ENCODE results near the gene PCDH19.

Gene PCDH19

GRCh38 chrX:100340491-100341141 lies 69.5 kb downstream of the PCDH19 start:
- no peaks in the 10 kb centered on the region for H3K9me3 ChIP-seq (ENCODE audit: control insufficient read depth, low read length)
- H3K4me3 ChIP-seq (ENCODE audit: low read depth, low read length): no peak overlapping the region

GRCh38 chrX:100328351-100328750 lies 81.7 kb downstream of the PCDH19 start:
- Histone ChIP-seq H3K4me1 (no peaks in the 10 kb centered on the region), H3K27ac (no peak overlapping the region), H3K36me3 (ENCODE audit: control insufficient read depth, insufficient read depth, low read length) (no peaks in the 10 kb centered on the region), H3K9ac (no peak overlapping the region), H2AFZ (no peak overlapping the region), H3K79me2 (no peaks in the 10 kb centered on the region), H3K4me3 (ENCODE audit: low read depth, low read length) (no peak overlapping the region), H3K4me2 (ENCODE audit: low read length) (no peak overlapping the region), H3K9me3 (ENCODE audit: control insufficient read depth, low read length) (no peaks in the 10 kb centered on the region), H3K27me3 (ENCODE audit: control insufficient read depth, insufficient read depth, low read length) (no peaks in the 10 kb centered on the region)
- TF ChIP-seq CTCF (IDR thresholded peaks at IDR 0.05): no peak

More at GRCh38 chrX:100340491-100341141, 69.5 kb downstream of the PCDH19 start:
- no peak overlapping the region for H3K27ac ChIP-seq
- H3K9ac ChIP-seq: no peak overlapping the region
- TF ChIP-seq CTCF (IDR thresholded peaks at IDR 0.05): no peak
- no peak overlapping the region for H3K4me2 ChIP-seq (ENCODE audit: low read length)
- no peak overlapping the region for H2AFZ ChIP-seq
- H3K4me1 ChIP-seq: no peaks in the 10 kb centered on the region
- H3K36me3 ChIP-seq (ENCODE audit: control insufficient read depth, insufficient read depth, low read length): no peaks in the 10 kb centered on the region
- no peaks in the 10 kb centered on the region for H3K27me3 ChIP-seq (ENCODE audit: control insufficient read depth, insufficient read depth, low read length)
- H3K79me2 ChIP-seq: no peaks in the 10 kb centered on the region

- Histone ChIP-seq H3K36me3 (ENCODE audit: control insufficient read depth, insufficient read depth, low read length) (no peaks in the 10 kb centered on the region), H3K4me3 (ENCODE audit: low read depth, low read length) (no peak overlapping the region), H2AFZ (no peak overlapping the region)
These were observed 90.4 kb downstream of the PCDH19 start for GRCh38 chrX:100319716-100320115.

GRCh38 chrX:100316987-100317386 lies 93.1 kb downstream of the PCDH19 start:
- Histone ChIP-seq H2AFZ (no peak overlapping the region), H3K4me1 (no peaks in the 10 kb centered on the region), H3K9me3 (ENCODE audit: control insufficient read depth, low read length) (no peaks in the 10 kb centered on the region), H3K4me2 (ENCODE audit: low read length) (no peak overlapping the region), H3K79me2 (no peaks in the 10 kb centered on the region), H3K27me3 (ENCODE audit: control insufficient read depth, insufficient read depth, low read length) (no peaks in the 10 kb centered on the region), H3K9ac (no peak overlapping the region), H3K36me3 (ENCODE audit: control insufficient read depth, insufficient read depth, low read length) (no peaks in the 10 kb centered on the region), H3K27ac (no peak overlapping the region), H3K4me3 (ENCODE audit: low read depth, low read length) (no peak overlapping the region)
- no peak for TF ChIP-seq CTCF (IDR thresholded peaks at IDR 0.05)

More at GRCh38 chrX:100319716-100320115, 90.4 kb downstream of the PCDH19 start:
- Histone ChIP-seq H3K9ac (no peak overlapping the region), H3K27me3 (ENCODE audit: control insufficient read depth, insufficient read depth, low read length) (no peaks in the 10 kb centered on the region), H3K4me2 (ENCODE audit: low read length) (no peak overlapping the region), H3K9me3 (ENCODE audit: control insufficient read depth, low read length) (no peaks in the 10 kb centered on the region), H3K79me2 (no peaks in the 10 kb centered on the region), H3K27ac (no peak overlapping the region), H3K4me1 (no peaks in the 10 kb centered on the region)
- TF ChIP-seq CTCF (IDR thresholded peaks at IDR 0.05): no peak

GRCh38 chrX:100315566-100315965 lies 94.5 kb downstream of the PCDH19 start:
- Histone ChIP-seq H3K27me3 (ENCODE audit: control insufficient read depth, insufficient read depth, low read length) (no peaks in the 10 kb centered on the region), H3K27ac (no peak overlapping the region), H3K9me3 (ENCODE audit: control insufficient read depth, low read length) (no peaks in the 10 kb centered on the region)

More at GRCh38 chrX:100315566-100315965, 94.5 kb downstream of the PCDH19 start:
- no peak overlapping the region for H3K9ac ChIP-seq
- H3K4me3 ChIP-seq (ENCODE audit: low read depth, low read length): no peak overlapping the region
- no peak for TF ChIP-seq CTCF (IDR thresholded peaks at IDR 0.05)
- no peaks in the 10 kb centered on the region for H3K36me3 ChIP-seq (ENCODE audit: control insufficient read depth, insufficient read depth, low read length)
- no peaks in the 10 kb centered on the region for H3K79me2 ChIP-seq
- no peak overlapping the region for H3K4me2 ChIP-seq (ENCODE audit: low read length)
- H2AFZ ChIP-seq: no peak overlapping the region
- no peaks in the 10 kb centered on the region for H3K4me1 ChIP-seq
